NB4 (cell line): ENCODE measurements around the gene APOBEC2.

ENCODE experiments used
- DNase-seq: peaks from one replicate; pipeline ENCODE4 v3.0.0; 2010; ENCODE audit warnings: low read depth
- H3K4me3 ChIP-seq: one replicate; pipeline ENCODE4 v1.5.1; 2011; ENCODE audit warnings: mild to moderate bottlenecking, low read depth, low read length, moderate library complexity
- CTCF ChIP-seq: IDR thresholded peaks from one replicate; pipeline ENCODE4 v1.5.1; 2012; ENCODE audit warnings: low read depth, low read length
- MAX ChIP-seq: IDR thresholded peaks from 2 replicates; pipeline ENCODE4 v1.6.1; 2011; ENCODE audit warnings: low read depth, low read length
- MYC ChIP-seq: IDR thresholded peaks from 2 replicates; pipeline ENCODE4 v1.6.1; 2011; ENCODE audit warnings: low read depth, low read length
- POLR2A ChIP-seq: IDR thresholded peaks from 2 replicates; pipeline ENCODE4 v1.6.1; 2011; ENCODE audit warnings: mild to moderate bottlenecking; ENCODE audit not compliant: insufficient read length; ENCODE audit errors: extremely low read depth

The APOBEC2 gene

GRCh38 chr6:41058783-41059181 is 5.8 kb downstream of the APOBEC2 start:
- no peak for DNase-seq
- H3K4me3 ChIP-seq: no peak overlapping the region
- no peak for TF ChIP-seq CTCF
- TF ChIP-seq POLR2A: no peak
- no peak for TF ChIP-seq MAX
- TF ChIP-seq MYC: no peak

GRCh38 chr6:41059556-41059955 is 6.6 kb downstream of the APOBEC2 start:
- no peak overlapping the region for H3K4me3 ChIP-seq
- DNase-seq: no peak
- TF ChIP-seq CTCF: no peak
- TF ChIP-seq MYC: no peak
- TF ChIP-seq MAX: no peak
- no peak for TF ChIP-seq POLR2A

GRCh38 chr6:41061196-41061726 is 8.3 kb downstream of the APOBEC2 start:
- no peak overlapping the region for H3K4me3 ChIP-seq
- no peak for TF ChIP-seq MAX
- no peak for TF ChIP-seq POLR2A
- TF ChIP-seq CTCF: no peak
- TF ChIP-seq MYC: no peak
- no peak for DNase-seq

- TF ChIP-seq POLR2A (no peak), MAX (no peak), MYC (no peak), CTCF (no peak)
- H3K4me3 ChIP-seq: no peak overlapping the region
- DNase-seq: no peak
Measured at GRCh38 chr6:41062056-41062455, 9.1 kb downstream of the APOBEC2 start.

GRCh38 chr6:41063884-41064285 is 10.9 kb downstream of the APOBEC2 start:
- TF ChIP-seq POLR2A (no peak), MAX (no peak)
- no peak for DNase-seq
- no peak overlapping the region for H3K4me3 ChIP-seq

GRCh38 chr6:41064841-41065240 is 11.8 kb downstream of the APOBEC2 start:
- no peak overlapping the region for H3K4me3 ChIP-seq
- DNase-seq: no peak
- TF ChIP-seq POLR2A (no peak), MYC (no peak), CTCF (no peak), MAX (no peak)
